PC-9 (cell line): ENCODE data around the gene ASB6. TPM values are rescaled to one million over a fixed set of nuclear protein-coding genes. Genes with fewer than 3 reads are reported as not detected.

Source experiments
- BruUV-seq: library from RNA; stranded (reverse); fragments of 400-500 nt; replicated peaks from 2 replicates; lab custom pipeline; 2021; lab: Mats Ljungman, UMichigan
- CTCF ChIA-PET: fragments of 300-600 bp; sonication (Branson Sonifier 250); formaldehyde crosslinking; loops from one replicate; lab custom pipeline; 2022; ENCODE audit warnings: antibody characterized with exemption; lab: Charles Lee
- POLR2A ChIA-PET: fragments of 300-600 bp; sonication (Branson Sonifier 250); formaldehyde crosslinking; loops from one replicate; lab custom pipeline; 2022; ENCODE audit warnings: antibody characterized with exemption; ENCODE audit not compliant: unreplicated experiment; lab: Charles Lee
- DNase-seq, 2 experiments: peaks; one replicate each; pipeline versions ENCODE4 v3.0.0 to v3.0.0-alpha.2; 2015 to 2022; ENCODE audit warnings: mixed read lengths in 1 of 2
- H2AFZ ChIP-seq: fragments of 200-600 bp; sonication (generic); 2 replicates; pipeline ENCODE4 v1.8.1; 2017; ENCODE audit warnings: antibody characterized with exemption
- H3F3A ChIP-seq: fragments of 200-600 bp; sonication (generic); 2 replicates; pipeline ENCODE4 v1.8.1; 2017; ENCODE audit warnings: antibody characterized with exemption, mild to moderate bottlenecking, low read depth; ENCODE audit not compliant: insufficient read depth
- H3K27ac ChIP-seq: fragments of 200-600 bp; sonication (generic); 2 replicates; pipeline ENCODE4 v1.6.1; 2016; ENCODE audit warnings: mixed run types
- H3K27me3 ChIP-seq: fragments of 200-600 bp; sonication (generic); 2 replicates; pipeline ENCODE4 v1.6.1; 2016; ENCODE audit warnings: low read depth, mixed run types; ENCODE audit not compliant: insufficient read depth
- H3K36me3 ChIP-seq: fragments of 200-600 bp; sonication (generic); 2 replicates; pipeline ENCODE4 v1.6.1; 2016; ENCODE audit warnings: low read depth, mixed run types
- H3K4me1 ChIP-seq: fragments of 200-600 bp; sonication (generic); replicated peaks from 2 replicates; pipeline ENCODE4 v1.6.1; 2016; ENCODE audit warnings: mixed run types; ENCODE audit not compliant: insufficient read depth
- H3K4me2 ChIP-seq: fragments of 200-600 bp; sonication (generic); 2 replicates; pipeline ENCODE4 v1.6.1; 2017; ENCODE audit warnings: mixed run types
- H3K4me3 ChIP-seq: fragments of 200-600 bp; sonication (generic); 2 replicates; pipeline ENCODE4 v1.6.1; 2016; ENCODE audit warnings: mixed run types
- H3K79me2 ChIP-seq: fragments of 200-600 bp; sonication (generic); 2 replicates; pipeline ENCODE4 v1.6.1; 2017; ENCODE audit warnings: low read depth, mixed run types
- H3K9me2 ChIP-seq: fragments of 200-600 bp; sonication (generic); 2 replicates; pipeline ENCODE4 v1.8.1; 2017; ENCODE audit warnings: mild to moderate bottlenecking; ENCODE audit not compliant: insufficient read depth
- H3K9me3 ChIP-seq: fragments of 200-600 bp; sonication (generic); 2 replicates; pipeline ENCODE4 v1.8.1; 2016; ENCODE audit warnings: low read depth; ENCODE audit not compliant: insufficient read depth
- H4K20me1 ChIP-seq: fragments of 200-600 bp; sonication (generic); 2 replicates; pipeline ENCODE4 v1.8.1; 2017; ENCODE audit not compliant: insufficient read depth
- CTCF ChIP-seq: fragments of 200-600 bp; sonication (generic); conservative IDR thresholded peaks from 2 replicates; pipeline ENCODE4 v1.6.1; 2017; ENCODE audit warnings: mixed run types, antibody characterized with exemption, mild to moderate bottlenecking, moderate library complexity
- EZH2 ChIP-seq: fragments of 200-600 bp; sonication (generic); IDR thresholded peaks from 2 replicates; pipeline ENCODE4 v1.8.0; 2017; ENCODE audit warnings: antibody characterized with exemption, low read depth
- intact Hi-C: fragments of 100-400 bp; cut with micrococcal nuclease; formaldehyde crosslinking; loops from one replicate; pipeline ENCODE4 v1.10.0; 2022; ENCODE audit not compliant: unreplicated experiment
- total RNA-seq: library from RNA; stranded (reverse); gene quantifications from 2 replicates; pipeline ENCODE4 v1.2.3, GENCODE V29; 2021

Gene ASB6
- total RNA-seq, 1 experiment from 2014 or later, result 20.2 TPM

GRCh38 chr9:129609486-129610212, 32.3 kb downstream of the ASB6 start:
- H3K27ac ChIP-seq, result no peak overlapping the region; the same call in 1 of the 2 replicates
- no peaks in the 10 kb centered on the region for H3K9me2 ChIP-seq
- DNase-seq, result peak in 1 of 2 experiments; percentile 57
- no peak for TF ChIP-seq CTCF
- TF ChIP-seq EZH2, result no peak
- no peaks in the 10 kb centered on the region for H4K20me1 ChIP-seq
- peaks cover 26% of the 10 kb centered on the region for H3F3A ChIP-seq
- peak overlapping the region; percentile 93; the same call in 1 of the 2 replicates for H3K4me3 ChIP-seq
- H3K27me3 ChIP-seq, result no peaks in the 10 kb centered on the region
- peak overlapping the region; percentile 86 for H3K4me2 ChIP-seq
- H3K36me3 ChIP-seq, result no peaks in the 10 kb centered on the region
- ChIA-PET POLR2A (interaction anchor here (0.6 kb wide), 1 partner anchor 484 kb away, joined by 6 read pairs; no protein-coding TSS in a partner anchor), CTCF (no interaction called here)
- peaks cover 35% of the 10 kb centered on the region for H3K4me1 ChIP-seq
- no peaks in the 10 kb centered on the region for H3K79me2 ChIP-seq
- no peaks in the 10 kb centered on the region for H3K9me3 ChIP-seq
- intact Hi-C loops, result loop anchor here (1.0 to 5.0 kb wide), 4 partner anchors 121 to 479 kb away; no protein-coding TSS in a partner anchor
- BruUV-seq, result no TSS peak
- H2AFZ ChIP-seq, result no peak overlapping the region

DNA sequence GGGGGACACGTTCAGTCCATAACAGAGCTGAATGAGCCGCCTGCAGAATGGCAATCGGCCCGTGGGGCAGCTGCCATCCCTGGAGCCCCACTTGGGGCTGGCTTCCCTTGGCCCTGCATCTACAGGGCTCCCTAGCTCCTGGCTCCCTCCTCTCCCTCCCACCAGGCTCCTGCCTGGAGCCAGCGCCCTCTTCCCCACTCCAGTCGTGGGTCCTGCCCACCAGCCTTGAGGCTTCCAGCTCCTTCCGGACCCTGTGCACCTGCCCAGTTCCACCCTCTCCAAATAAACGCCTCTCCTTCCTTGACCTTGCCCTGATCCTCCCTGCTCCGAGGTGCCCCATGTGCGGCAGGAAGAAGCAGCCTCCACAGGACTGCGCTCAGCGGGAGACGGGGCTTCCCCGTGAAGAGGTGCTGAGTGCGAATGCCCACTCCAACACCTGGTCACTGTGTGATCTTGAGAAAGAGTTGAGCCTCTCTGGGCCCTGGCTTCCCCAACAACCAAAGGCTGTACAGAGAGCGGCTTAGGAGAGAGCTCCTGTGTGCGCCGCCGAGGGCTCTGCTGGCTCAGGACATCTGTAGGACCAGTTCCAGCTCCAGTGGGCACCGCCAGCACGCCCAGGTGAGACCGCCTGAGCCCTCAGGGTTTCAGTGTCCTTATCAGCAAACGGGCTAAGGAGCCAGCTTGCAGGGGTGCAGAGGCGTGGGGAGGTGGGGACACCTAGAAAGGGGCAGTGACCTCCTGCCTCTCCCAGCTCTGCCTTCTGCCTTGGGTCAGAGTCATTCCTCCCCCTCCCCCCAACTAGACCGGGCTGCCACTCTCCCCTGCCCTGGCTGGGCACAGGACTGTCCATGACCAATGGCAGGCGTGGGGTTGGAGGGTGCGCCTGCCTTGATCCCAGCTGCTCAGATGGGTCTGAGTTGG, 33.1 kb downstream of the ASB6 start:
- TF ChIP-seq CTCF (no peak), EZH2 (no peak)
- no peaks in the 10 kb centered on the region for H3K27me3 ChIP-seq
- H4K20me1 ChIP-seq, result no peaks in the 10 kb centered on the region
- no peaks in the 10 kb centered on the region for H3K9me3 ChIP-seq
- H3K4me1 ChIP-seq, result peaks cover 37% of the 10 kb centered on the region
- ChIA-PET POLR2A (interaction anchor here (0.6 kb wide), 5 partner anchors 125 to 471 kb away, joined by 3 to 6 read pairs (median 3); no protein-coding TSS in a partner anchor), CTCF (interaction anchor here (0.7 kb wide), 1 partner anchor 11 kb away, joined by 3 read pairs; no protein-coding TSS in a partner anchor)
- peaks cover 31% of the 10 kb centered on the region for H3F3A ChIP-seq
- BruUV-seq, result no TSS peak
- H3K79me2 ChIP-seq, result no peaks in the 10 kb centered on the region
- 0 out of 2 replicates have a peak overlapping the region, but pooled peaks have one; percentile 12 for H3K27ac ChIP-seq
- peak in 1 of 2 experiments; percentile 27 for DNase-seq
- no peaks in the 10 kb centered on the region for H3K9me2 ChIP-seq
- no peaks in the 10 kb centered on the region for H3K36me3 ChIP-seq
- H3K4me3 ChIP-seq, result no peak overlapping the region
- intact Hi-C loops, result no loop called here
- H2AFZ ChIP-seq, result no peak overlapping the region
- 0 out of 2 replicates have a peak overlapping the region, but pooled peaks have one; percentile 10 for H3K4me2 ChIP-seq

DNA sequence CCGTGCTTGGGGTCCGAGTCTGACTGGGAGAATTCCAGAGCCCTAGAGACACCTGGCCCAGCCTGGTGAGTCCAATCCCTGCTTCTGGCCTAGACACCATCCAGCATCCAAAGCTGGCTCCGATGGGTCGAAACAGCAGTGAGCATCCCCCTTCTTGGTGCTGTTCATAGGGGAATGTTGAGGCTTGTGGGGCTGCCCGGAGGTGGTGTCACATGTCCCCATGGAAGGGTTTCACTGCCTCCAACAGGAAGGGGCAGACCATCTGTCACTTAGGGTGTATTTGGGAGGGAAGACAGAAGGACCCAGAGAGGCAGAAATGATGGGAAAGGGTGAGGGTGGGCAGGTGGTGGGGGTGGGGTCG, 34.9 kb downstream of the ASB6 start:
- peaks cover 37% of the 10 kb centered on the region for H3K4me1 ChIP-seq
- H3F3A ChIP-seq, result peaks cover 35% of the 10 kb centered on the region
- peak overlapping the region; percentile 43 for H3K4me2 ChIP-seq
- no peak for DNase-seq
- 0 out of 2 replicates have a peak overlapping the region, but pooled peaks have one; percentile 37 for H2AFZ ChIP-seq
- TSS peak; percentile 85 for BruUV-seq
- H4K20me1 ChIP-seq, result no peaks in the 10 kb centered on the region
- no peak overlapping the region for H3K4me3 ChIP-seq
- no peaks in the 10 kb centered on the region for H3K36me3 ChIP-seq
- intact Hi-C loops, result loop anchor here (1.0 to 2.0 kb wide), 5 partner anchors 37 to 330 kb away; no protein-coding TSS in a partner anchor
- ChIA-PET POLR2A (no interaction called here), CTCF (interaction anchor here (0.6 kb wide), 1 partner anchor 37 kb away, joined by 11 read pairs; no protein-coding TSS in a partner anchor)
- H3K27me3 ChIP-seq, result no peaks in the 10 kb centered on the region
- H3K27ac ChIP-seq, result peak overlapping the region; percentile 57
- no peaks in the 10 kb centered on the region for H3K9me2 ChIP-seq
- no peak for TF ChIP-seq CTCF
- no peak for TF ChIP-seq EZH2
- H3K79me2 ChIP-seq, result no peaks in the 10 kb centered on the region
- H3K9me3 ChIP-seq, result no peaks in the 10 kb centered on the region
